ENCODE results near the gene ATL2. TPM values are rescaled to one million over a fixed set of nuclear protein-coding genes. Genes with fewer than 3 reads are reported as not detected.

The ATL2 gene
- total and polyA plus RNA-seq, 2 of the 8 experiments (the other 6 are each of a cell fraction or from before 2014, with no cell fraction given): 38.8 to 84.6 TPM

DNA sequence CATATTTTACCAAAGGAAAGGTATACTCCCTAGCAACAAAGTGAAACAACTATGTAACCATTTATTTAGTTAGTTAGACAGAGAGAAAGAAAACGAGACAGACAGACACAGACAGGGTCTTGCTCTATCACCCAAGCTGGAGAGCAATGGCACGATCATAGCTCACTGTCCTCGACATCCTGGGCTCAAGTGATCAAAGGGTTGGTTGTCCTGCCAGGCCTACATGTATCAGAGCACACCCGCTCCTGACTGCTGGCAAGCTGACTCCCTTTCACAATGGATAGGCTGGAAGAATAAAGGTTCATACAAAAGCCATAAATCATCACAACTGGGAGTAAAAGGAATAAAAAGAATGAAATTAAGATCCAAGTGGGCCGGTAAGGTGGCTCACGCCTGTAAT lies 53.5 kb downstream of the ATL2 start:
- Histone ChIP-seq H3K27ac (ENCODE audit: low read depth, low read length) (no peak overlapping the region), H2BK12ac (ENCODE audit: low read depth, low read length) (no peak overlapping the region), H2AFZ (ENCODE audit: low read length) (no peak overlapping the region), H3K36me3 (ENCODE audit: control insufficient read depth in 2 of 4, insufficient read depth in 4 of 4, low read length in 3 of 4) (peaks cover 0 to 2% (median 0%) of the 10 kb centered on the region in 4 experiments; a peak in 1 of 8 replicates), H3K4me1 (replicated peaks in 1 of 4; ENCODE audit: control insufficient read depth in 3 of 4, insufficient read depth in 4 of 4, low read length in 3 of 4) (no peaks in the 10 kb centered on the region), H3K56ac (replicated peaks; ENCODE audit: insufficient read length, low read depth, low read length) (no peak overlapping the region), H2BK120ac (replicated peaks; ENCODE audit: low read depth, low read length) (no peak overlapping the region), H4K5ac (ENCODE audit: insufficient read length, low read depth, low read length) (no peak overlapping the region), H3K14ac (ENCODE audit: insufficient read length) (no peak overlapping the region), H3K79me1 (ENCODE audit: low read depth, low read length) (0 out of 2 replicates have a peak, but pooled peaks cover 3% of the 10 kb centered on the region), H2BK5ac (ENCODE audit: low read depth, low read length) (no peak overlapping the region), H3K23me2 (ENCODE audit: low read depth, low read length) (peaks cover 2% of the 10 kb centered on the region; the same call in 1 of the 2 replicates), H3K4me3 (ENCODE audit: extremely low read depth in 1 of 4, insufficient read depth in 2 of 4, low read depth in 3 of 4, low read length in 4 of 4) (no peak overlapping the region), H4K91ac (replicated peaks; ENCODE audit: insufficient read length, low read length) (no peak overlapping the region), H3K4ac (replicated peaks; ENCODE audit: insufficient read length, low read depth, low read length) (no peak overlapping the region), H2AK5ac (ENCODE audit: low read depth, low read length) (no peak overlapping the region), H2BK15ac (ENCODE audit: low read length) (no peak overlapping the region), H3K18ac (ENCODE audit: extremely low read depth, low read length) (no peak overlapping the region), H3K9ac (replicated peaks in 1 of 4; ENCODE audit: extremely low read depth in 1 of 4, low read depth in 3 of 4, low read length in 3 of 4) (no peak overlapping the region), H3K4me2 (ENCODE audit: insufficient read depth in 1 of 2, low read depth in 2 of 2, low read length in 2 of 2) (no peak overlapping the region), H3K79me2 (ENCODE audit: control insufficient read depth in 1 of 2, insufficient read depth in 2 of 2, low read length in 2 of 2) (peaks cover 0 to 71% of the 10 kb centered on the region in 2 experiments; a peak in 2 of 4 replicates), H4K20me1 (replicated peaks in 1 of 2; ENCODE audit: control insufficient read depth in 1 of 2, insufficient read depth in 2 of 2, low read length in 2 of 2) (peaks cover 0 to 4% of the 10 kb centered on the region in 2 experiments), H2BK20ac (ENCODE audit: low read length) (no peak overlapping the region), H3K23ac (ENCODE audit: insufficient read length) (no peak overlapping the region), H4K8ac (ENCODE audit: extremely low read depth, insufficient read depth, low read length) (no peak overlapping the region), H3K27me3 (replicated peaks in 1 of 4; ENCODE audit: control insufficient read depth in 3 of 4, extremely low read depth in 1 of 4, insufficient read depth in 3 of 4, low read length in 3 of 4) (no peaks in the 10 kb centered on the region), H3K9me3 (ENCODE audit: insufficient read depth in 2 of 2, low read depth in 1 of 2, low read length in 1 of 2) (no peaks in the 10 kb centered on the region)
- TF ChIP-seq SIX5 (IDR thresholded peaks at IDR 0.05; ENCODE audit: low read depth, low read length): no peak
- TF ChIP-seq RAD21 (IDR thresholded peaks at IDR 0.05 in 1 of 2, conservative IDR thresholded peaks at IDR 0.05 in 1 of 2; ENCODE audit: low read depth in 2 of 2, low read length in 2 of 2): no peak
- no peak for TF ChIP-seq KDM5A (IDR thresholded peaks at IDR 0.05; ENCODE audit: low read length)
- no peak for TF ChIP-seq CTBP2 (IDR thresholded peaks at IDR 0.05; ENCODE audit: borderline replicate concordance, insufficient read depth, insufficient read length, low read length)
- TF ChIP-seq ATF2 (IDR thresholded peaks at IDR 0.05; ENCODE audit: low read length): no peak
- TF ChIP-seq TBP (IDR thresholded peaks at IDR 0.05; ENCODE audit: low read depth, low read length): no peak
- TF ChIP-seq, protein P1, sequence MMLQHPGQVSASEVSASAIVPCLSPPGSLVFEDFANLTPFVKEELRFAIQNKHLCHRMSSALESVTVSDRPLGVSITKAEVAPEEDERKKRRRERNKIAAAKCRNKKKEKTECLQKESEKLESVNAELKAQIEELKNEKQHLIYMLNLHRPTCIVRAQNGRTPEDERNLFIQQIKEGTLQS (IDR thresholded peaks at IDR 0.05; ENCODE audit: insufficient read depth, low read depth, low read length): no peak
- TF ChIP-seq BCL11A (IDR thresholded peaks at IDR 0.05; ENCODE audit: low read depth in 2 of 2, low read length in 2 of 2): no peak
- TF ChIP-seq CBX5 (IDR thresholded peaks at IDR 0.05; ENCODE audit: low read depth, low read length): no peak
- WGBS, 2 experiments (ENCODE audit: extremely low coverage in 1 of 2, insufficient coverage in 1 of 2, insufficient read length in 1 of 2, insufficient replicate concordance in 2 of 2, low coverage in 1 of 2, low lambda C conversion rate in 2 of 2, missing lambda C conversion rate in 1 of 2): 85% methylated on average over 6 of the region's 6 CpGs; no CpG with 5 or more reads in 1 of the 2 experiments
- ChIA-PET POLR2A (ENCODE audit: partially characterized antibody) (no interaction called here), CTCF (ENCODE audit: partially characterized antibody) (interaction anchor here (0.6 to 2.0 kb wide), 5 partner anchors 23 to 191 kb away, joined by 3 to 8 read pairs (median 3); no protein-coding TSS in a partner anchor)
- no peak for FAIRE-seq
- no peak for DNase-seq (ENCODE audit: low read depth in 1 of 2, low spot score in 2 of 2)

All from H1 (cell line).